22Rv1 (cell line): ENCODE measurements around the gene TAAR6.

ENCODE experiments used
- H3K27ac ChIP-seq: fragments of 450-650 bp; 2 replicates; pipeline ENCODE4 v1.5.1; 2017
- ZFX ChIP-seq: fragments of 450-650 bp; IDR thresholded peaks from 2 replicates; pipeline ENCODE4 v1.6.1; 2017; ENCODE audit warnings: antibody characterized with exemption, borderline replicate concordance
- TF ChIP-seq, protein P1 (sequence below): fragments of 450-650 bp; IDR thresholded peaks from 2 replicates; pipeline ENCODE4 v1.5.1; 2017; ENCODE audit warnings: mild to moderate bottlenecking

TAAR6 gene

DNA sequence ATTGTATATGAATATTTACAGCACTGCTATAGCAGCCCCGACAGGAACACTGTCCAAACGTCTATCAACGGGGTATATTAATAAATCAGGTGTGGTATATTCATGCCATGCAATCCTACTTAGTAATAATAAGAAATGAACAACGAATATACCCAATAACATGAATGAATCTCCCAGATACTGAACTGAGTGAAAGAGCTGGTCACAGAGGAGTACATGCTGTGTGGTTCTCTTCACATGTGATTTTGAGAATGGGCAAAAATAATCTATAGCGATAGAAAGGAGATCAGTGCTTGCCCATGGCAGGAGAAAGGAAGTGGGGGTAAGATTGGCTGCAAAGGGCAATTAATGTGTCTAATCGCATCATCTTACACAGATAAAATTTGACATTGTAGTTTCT is 3.7 kb upstream of the TAAR6 start:
- TF ChIP-seq, protein P1, sequence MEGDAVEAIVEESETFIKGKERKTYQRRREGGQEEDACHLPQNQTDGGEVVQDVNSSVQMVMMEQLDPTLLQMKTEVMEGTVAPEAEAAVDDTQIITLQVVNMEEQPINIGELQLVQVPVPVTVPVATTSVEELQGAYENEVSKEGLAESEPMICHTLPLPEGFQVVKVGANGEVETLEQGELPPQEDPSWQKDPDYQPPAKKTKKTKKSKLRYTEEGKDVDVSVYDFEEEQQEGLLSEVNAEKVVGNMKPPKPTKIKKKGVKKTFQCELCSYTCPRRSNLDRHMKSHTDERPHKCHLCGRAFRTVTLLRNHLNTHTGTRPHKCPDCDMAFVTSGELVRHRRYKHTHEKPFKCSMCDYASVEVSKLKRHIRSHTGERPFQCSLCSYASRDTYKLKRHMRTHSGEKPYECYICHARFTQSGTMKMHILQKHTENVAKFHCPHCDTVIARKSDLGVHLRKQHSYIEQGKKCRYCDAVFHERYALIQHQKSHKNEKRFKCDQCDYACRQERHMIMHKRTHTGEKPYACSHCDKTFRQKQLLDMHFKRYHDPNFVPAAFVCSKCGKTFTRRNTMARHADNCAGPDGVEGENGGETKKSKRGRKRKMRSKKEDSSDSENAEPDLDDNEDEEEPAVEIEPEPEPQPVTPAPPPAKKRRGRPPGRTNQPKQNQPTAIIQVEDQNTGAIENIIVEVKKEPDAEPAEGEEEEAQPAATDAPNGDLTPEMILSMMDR, result no peak
- TF ChIP-seq ZFX, result no peak
- no peak overlapping the region for H3K27ac ChIP-seq

DNA sequence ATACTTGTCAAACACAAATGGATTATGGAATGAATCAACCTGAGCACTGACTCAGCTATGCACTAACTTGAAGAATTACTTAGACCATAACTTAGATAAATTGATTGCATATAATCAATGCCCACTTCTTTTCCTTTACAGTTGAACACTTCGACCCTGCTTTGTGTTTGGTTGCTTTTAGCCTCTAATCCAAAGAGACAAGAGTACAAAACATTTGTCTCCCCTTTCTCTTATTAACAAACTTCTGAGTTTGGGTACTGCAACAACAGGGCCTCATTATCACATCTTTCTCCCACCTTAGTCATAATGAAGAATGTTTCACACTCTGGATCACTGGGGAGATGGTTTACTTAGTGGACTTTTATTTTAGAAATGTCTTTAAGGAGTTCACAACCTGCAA is 2.6 kb upstream of the TAAR6 start:
- H3K27ac ChIP-seq, result no peak overlapping the region
- no peak for TF ChIP-seq ZFX
- TF ChIP-seq, protein P1, result no peak

DNA sequence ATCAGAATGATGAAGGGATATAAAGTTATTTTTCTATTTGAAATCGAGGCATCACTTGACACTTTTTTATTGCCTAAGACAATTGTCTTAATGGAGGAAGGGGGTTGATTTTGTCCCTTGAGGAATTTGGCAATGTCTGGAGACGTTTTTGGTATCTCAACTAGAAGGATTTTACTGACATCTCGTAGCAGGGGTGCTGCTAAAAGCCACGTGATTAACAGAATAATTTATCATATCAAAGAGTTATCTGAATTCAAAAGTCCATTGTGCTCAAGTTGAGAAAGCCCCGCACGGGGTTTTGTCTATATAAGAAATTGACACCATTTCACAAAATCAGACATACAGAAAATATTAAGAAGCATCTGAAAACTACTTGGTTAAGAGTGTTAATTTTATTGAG is 1.5 kb upstream of the TAAR6 start:
- no peak for TF ChIP-seq ZFX
- TF ChIP-seq, protein P1, result no peak
- no peak overlapping the region for H3K27ac ChIP-seq

DNA sequence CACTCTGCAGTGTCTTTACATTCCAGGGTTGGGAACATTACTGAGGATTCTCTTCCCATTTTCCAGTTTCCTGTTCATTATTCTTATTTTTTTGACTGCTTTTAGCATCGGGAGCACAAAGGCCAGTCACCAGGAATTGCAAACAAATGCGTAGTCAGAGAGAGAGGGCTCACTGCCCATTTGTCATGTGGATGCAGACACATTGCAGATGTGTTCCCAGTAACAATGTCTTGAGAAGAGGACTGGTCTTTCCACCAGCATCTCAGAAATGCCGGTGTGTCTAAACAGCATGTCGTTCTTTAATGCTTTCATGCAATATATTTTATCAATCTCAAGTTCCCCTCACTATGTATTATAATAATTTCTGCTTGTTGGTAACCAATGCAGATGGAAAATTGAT is 952 bp upstream of the TAAR6 start:
- TF ChIP-seq ZFX, result no peak
- TF ChIP-seq, protein P1, result no peak
- no peak overlapping the region for H3K27ac ChIP-seq

DNA sequence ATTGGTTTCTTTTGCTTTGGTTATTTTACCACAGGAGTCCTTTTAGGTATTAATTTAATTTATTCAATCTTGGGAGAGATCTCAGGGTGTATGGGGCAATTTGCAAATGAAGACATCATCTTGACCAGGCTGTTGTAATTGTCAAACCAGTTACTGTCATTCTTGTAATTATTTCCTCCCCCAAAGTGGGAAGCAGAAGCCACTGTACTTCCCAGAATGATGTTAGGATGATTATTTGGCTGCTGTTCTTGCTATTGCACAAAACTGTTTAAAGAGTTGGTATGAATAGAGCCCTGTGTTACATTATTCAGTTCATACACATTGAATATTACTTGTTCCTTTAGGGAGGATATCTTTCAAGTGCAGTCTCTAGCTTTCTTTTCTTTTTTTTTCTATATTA is 1.7 kb downstream of the TAAR6 start:
- no peak for TF ChIP-seq ZFX
- TF ChIP-seq, protein P1, result no peak
- H3K27ac ChIP-seq, result no peak overlapping the region

DNA sequence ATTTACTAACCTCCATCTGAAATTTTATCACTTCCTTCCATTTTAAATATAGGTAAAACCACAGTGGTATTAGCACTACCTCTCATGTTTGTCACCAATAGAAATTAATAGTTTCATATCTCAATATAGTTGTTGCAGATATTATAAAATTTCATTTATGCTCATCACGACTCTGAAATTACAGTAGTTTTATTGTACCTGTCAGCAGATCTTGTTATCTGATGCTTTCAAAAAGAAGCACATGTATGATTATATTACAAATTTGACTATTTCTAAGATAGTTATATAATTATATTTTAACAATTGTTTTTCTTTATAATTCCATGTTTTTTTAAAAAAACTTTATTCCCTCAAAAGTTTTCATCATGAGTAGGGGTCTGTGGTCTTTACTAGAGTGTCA is 14.6 kb downstream of the TAAR6 start:
- H3K27ac ChIP-seq, result no peak overlapping the region
- no peak for TF ChIP-seq ZFX
- TF ChIP-seq, protein P1, result no peak

DNA sequence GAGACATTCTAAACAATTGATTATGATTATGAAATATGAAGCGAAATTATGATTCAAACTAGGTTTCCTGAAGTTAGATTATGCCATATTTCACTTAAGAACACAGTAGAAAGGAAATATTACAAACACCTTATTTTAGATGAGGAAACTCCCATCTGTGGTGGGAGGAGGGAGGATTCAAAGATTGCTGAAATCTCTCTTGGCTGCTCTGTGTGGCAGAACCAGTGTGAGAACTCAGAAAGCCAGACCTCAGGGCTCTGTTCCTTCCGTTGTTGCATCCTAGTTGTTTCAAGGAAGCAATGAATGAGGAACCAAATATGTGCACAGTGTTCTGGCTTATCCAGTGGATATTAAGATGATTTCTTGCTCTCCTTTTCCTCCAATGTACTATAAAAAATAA is 17.3 kb downstream of the TAAR6 start:
- TF ChIP-seq, protein P1, result no peak
- TF ChIP-seq ZFX, result no peak
- no peak overlapping the region for H3K27ac ChIP-seq
